GM12874 (cell line): ENCODE measurements around the gene NKRF.

Source experiments
- CTCF ChIP-seq: IDR thresholded peaks from 2 replicates; pipeline ENCODE4 v1.5.1; 2011; ENCODE audit warnings: low read depth, mild to moderate bottlenecking, control low read depth, low read length, moderate library complexity; ENCODE audit not compliant: insufficient read depth

The NKRF gene

GRCh38 chrX:119643696-119644095, 37.5 kb upstream of the NKRF start:
- TF ChIP-seq CTCF, result no peak

DNA sequence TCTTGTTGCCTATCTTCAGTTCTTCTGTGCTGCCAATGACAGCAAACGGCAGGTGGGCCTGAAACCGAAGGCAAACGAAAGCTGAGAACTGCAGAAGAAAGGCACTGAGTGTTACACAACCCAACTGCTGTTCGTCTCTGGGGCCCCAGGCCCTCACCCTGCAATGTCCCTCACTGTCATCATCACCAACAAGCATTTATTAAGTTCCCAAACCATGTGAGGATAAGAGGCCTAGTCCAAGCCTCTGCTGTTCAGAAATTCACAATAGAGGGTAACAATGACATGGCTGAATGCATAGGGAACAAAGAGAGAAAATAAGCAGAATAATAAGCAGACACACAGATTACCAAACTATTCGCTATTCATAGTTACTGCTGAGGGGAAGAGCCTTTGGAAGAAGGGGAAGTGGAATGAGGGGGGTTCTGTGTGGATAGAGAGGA, 34.5 kb upstream of the NKRF start:
- no peak for TF ChIP-seq CTCF

DNA sequence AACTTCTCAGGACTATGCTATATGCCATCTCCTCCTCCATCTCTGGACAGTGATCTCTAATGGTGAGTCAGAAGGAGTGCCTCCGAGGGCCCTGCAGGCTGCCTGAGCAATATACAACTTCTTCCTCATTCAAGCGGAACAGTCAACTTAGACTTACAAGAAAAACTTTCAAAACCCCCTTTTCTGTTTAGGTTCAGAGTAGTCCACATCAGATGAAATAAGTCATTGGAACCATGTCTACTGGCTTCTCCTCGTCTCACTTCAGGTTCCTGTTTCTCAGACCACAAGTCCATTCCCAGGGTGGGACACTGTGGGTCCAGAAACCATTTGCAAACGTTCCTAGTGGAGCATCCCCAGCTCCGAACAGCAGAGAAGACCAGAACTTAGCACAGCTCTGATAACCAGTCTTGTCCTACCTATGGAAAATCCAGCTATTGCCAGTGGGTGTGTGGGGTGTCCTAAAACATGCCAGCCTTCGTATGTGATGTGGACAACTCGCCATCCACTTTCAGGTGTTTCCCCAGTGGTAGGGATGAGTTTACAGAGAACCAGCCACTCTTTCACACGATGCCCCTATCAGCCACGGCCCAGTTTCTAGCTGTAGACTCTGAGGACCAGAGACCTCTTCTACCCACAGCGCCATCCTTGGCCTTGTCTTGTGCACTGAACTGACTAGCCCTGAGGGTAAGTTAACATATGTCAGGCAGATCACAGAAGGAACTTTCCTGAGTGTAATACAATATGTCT, 32.7 kb upstream of the NKRF start:
- TF ChIP-seq CTCF, result no peak

DNA sequence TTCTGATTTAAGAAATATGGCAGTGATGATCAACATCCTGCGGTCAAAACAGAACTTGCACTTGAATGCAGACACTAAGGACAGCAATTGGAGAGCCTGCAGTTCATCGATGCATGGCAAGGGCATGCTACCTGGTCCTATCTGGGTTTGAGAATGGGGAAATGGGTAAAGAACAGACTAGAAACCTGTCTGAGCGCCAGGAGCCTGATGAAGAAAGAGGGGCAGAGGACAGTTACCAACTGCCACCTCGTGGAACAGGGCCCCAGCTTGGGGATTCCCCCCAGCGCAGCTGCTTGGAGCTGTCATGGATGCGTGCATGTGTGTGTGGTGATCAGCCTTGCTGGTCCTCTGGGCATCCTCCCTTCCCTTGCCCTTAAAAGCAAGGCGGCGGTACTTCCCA, 30.2 kb upstream of the NKRF start:
- no peak for TF ChIP-seq CTCF

DNA sequence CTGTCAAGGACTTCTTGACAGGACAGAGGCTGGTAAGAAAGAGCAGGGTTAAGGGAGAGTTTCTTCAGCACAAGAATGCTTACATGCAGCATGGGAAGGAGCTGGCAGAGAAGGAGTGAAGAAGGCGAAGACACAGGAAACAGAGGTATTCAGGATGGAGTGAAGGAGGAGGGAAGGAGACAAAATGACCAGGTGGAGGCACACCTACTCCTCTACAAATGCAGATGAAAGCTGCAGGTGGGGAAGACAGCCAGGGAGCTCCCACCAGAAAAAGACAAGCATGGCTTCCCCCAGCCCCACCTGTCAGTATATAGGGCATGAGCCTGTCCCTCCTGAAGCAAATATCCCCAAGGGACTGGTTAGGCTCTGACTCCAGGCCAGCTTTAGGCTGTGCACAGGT, 29.6 kb upstream of the NKRF start:
- TF ChIP-seq CTCF, result no peak

DNA sequence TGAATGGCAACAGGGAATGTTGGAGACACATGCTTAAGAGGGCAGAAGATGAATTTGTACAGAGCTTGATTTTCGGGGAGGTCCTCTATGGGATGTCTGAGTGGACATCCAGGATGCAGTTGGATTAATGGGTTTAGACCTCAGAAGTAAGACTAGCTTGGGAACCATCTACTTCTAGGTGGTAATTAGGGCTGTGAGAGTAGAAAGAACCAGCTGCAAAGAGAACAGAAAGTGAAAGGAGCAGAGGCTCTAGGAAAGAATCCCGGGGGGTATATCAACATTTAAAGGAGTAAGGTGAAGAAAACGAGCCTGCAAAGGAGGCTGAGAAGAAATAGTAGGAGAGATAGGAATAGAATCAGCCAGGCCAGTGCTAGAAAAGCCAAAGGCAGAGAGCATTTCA, 29.0 kb upstream of the NKRF start:
- TF ChIP-seq CTCF, result no peak

- no peak for TF ChIP-seq CTCF
Observed at GRCh38 chrX:119625843-119626242, 19.6 kb upstream of the NKRF start.
